ENCODE data around the gene HOXB2.

DNA sequence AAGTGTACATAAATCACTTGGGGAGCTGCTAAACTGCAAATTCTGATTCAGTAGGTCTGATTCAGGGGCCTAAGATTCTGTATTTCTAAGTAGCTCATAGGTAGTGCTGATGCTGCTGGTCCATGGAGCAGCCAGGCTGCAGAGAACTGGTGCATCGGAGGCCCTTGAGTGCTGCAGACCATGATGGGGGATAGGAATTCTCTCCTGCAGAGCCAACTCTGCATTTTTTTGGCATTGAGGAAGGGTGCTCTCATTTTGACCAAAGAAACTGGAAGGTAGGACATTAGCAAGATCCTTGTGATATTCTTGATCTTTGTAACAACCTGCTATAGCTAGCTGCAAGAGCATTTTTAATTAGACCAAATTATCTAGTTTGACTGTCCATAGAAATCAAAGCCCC is 4.7 kb downstream of the HOXB2 start:
- TF ChIP-seq, protein P1, sequence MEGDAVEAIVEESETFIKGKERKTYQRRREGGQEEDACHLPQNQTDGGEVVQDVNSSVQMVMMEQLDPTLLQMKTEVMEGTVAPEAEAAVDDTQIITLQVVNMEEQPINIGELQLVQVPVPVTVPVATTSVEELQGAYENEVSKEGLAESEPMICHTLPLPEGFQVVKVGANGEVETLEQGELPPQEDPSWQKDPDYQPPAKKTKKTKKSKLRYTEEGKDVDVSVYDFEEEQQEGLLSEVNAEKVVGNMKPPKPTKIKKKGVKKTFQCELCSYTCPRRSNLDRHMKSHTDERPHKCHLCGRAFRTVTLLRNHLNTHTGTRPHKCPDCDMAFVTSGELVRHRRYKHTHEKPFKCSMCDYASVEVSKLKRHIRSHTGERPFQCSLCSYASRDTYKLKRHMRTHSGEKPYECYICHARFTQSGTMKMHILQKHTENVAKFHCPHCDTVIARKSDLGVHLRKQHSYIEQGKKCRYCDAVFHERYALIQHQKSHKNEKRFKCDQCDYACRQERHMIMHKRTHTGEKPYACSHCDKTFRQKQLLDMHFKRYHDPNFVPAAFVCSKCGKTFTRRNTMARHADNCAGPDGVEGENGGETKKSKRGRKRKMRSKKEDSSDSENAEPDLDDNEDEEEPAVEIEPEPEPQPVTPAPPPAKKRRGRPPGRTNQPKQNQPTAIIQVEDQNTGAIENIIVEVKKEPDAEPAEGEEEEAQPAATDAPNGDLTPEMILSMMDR (IDR thresholded peaks at IDR 0.05), result no peak
- no peak for TF ChIP-seq POLR2A (IDR thresholded peaks at IDR 0.05)

Measured in right lobe of liver (tissue), 4 donors.